ENCODE results near the gene STON2. TPM values are rescaled to one million over a fixed set of nuclear protein-coding genes. Genes with fewer than 3 reads are reported as not detected.

STON2 gene
- total RNA-seq, 1 experiment from 2014 or later = 8.6 TPM

DNA sequence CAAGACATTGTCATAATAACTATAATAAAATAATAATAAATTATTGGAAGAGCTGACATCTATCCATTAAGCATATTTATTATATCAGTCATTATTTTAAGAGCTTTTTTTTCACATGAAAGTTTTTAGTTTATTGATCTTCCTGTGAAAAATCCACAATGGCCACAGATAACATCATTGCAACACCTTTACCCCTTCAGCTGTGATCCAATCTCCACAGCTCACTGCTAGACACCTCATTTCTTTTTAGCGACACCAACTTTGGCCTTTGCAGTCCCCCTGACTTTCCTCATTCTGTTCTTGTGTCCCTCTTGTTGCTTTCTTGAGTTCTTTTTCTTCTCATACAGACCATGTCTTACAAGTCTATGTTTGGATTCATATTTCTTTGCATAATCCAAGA is 67.4 kb downstream of the STON2 start:
- Histone ChIP-seq H3K4me1 (ENCODE audit: insufficient read depth, low read length, poor library complexity, severe bottlenecking) (no peaks in the 10 kb centered on the region), H3K27me3 (replicated peaks; ENCODE audit: insufficient read depth, low read depth, low read length, poor library complexity) (no peaks in the 10 kb centered on the region), H3K27ac (ENCODE audit: low read depth, low read length, poor library complexity, severe bottlenecking) (no peak overlapping the region), H3K36me3 (ENCODE audit: insufficient read depth, low read length, poor library complexity, severe bottlenecking) (no peaks in the 10 kb centered on the region), H3K4me3 (ENCODE audit: low read depth, low read length, poor library complexity, severe bottlenecking) (no peak overlapping the region), H3K9me3 (ENCODE audit: low read depth, low read length, poor library complexity, severe bottlenecking) (no peaks in the 10 kb centered on the region)
- TF ChIP-seq, protein P1, sequence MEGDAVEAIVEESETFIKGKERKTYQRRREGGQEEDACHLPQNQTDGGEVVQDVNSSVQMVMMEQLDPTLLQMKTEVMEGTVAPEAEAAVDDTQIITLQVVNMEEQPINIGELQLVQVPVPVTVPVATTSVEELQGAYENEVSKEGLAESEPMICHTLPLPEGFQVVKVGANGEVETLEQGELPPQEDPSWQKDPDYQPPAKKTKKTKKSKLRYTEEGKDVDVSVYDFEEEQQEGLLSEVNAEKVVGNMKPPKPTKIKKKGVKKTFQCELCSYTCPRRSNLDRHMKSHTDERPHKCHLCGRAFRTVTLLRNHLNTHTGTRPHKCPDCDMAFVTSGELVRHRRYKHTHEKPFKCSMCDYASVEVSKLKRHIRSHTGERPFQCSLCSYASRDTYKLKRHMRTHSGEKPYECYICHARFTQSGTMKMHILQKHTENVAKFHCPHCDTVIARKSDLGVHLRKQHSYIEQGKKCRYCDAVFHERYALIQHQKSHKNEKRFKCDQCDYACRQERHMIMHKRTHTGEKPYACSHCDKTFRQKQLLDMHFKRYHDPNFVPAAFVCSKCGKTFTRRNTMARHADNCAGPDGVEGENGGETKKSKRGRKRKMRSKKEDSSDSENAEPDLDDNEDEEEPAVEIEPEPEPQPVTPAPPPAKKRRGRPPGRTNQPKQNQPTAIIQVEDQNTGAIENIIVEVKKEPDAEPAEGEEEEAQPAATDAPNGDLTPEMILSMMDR (conservative IDR thresholded peaks at IDR 0.05; ENCODE audit: low read depth, low read length) = no peak
- TF ChIP-seq EZH2 (IDR thresholded peaks at IDR 0.05; ENCODE audit: borderline replicate concordance, low read depth, low read length, poor library complexity, severe bottlenecking) = no peak
- intact Hi-C loops (cut with micrococcal nuclease; ENCODE audit: unreplicated experiment) = no loop called here
- BruUV-seq (replicated peaks) = no TSS peak
- ChIA-PET CTCF (no interaction called here), POLR2A (ENCODE audit: low non-redundant PET) (interaction anchor here (0.5 kb wide), 1 partner anchor 16 kb away, joined by 3 read pairs; no protein-coding TSS in a partner anchor)
- no peak for DNase-seq (ENCODE audit: low spot score)

DNA sequence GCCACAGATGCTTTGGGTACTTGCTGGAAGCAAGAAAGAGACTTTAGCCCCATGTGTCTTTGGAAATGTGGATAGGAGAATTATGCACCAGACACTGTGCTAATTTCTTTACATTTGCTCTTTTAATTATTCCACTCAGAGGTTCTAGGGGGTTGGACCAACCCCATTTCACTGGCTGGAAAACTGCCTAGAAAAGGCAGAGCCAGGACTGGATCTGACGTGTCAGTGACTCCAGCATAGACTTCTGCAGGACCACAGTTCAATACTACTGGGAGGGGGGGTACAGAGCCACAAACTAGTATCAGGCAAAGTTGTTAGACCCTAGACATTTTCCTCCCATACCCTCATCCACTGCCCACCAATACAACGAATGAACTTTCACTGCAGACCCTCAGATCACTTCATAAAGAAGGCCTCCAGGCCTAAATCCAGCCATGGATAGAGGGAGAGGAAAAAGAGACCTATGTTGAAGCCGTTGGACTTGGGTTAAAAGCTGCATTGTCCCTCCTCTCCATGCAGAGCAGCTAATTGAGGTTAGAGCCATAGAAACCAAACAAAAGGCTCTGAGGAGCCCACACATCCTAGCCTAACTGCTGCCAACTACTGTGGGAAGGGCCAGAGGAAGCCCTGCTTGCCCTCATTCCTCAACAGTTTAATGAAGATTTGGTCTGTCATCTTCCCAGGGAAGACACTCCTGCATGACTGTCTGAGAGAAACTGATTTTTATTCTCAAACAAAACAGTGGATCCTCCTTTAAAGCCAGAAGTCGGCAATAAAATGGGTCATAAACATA is 68.7 kb downstream of the STON2 start:
- CTCF ChIA-PET = no interaction called here
- intact Hi-C loops (cut with micrococcal nuclease; ENCODE audit: unreplicated experiment) = no loop called here
- no peak overlapping the region for H3K27ac ChIP-seq (ENCODE audit: low read depth, low read length, poor library complexity, severe bottlenecking)
- H3K27me3 ChIP-seq (replicated peaks; ENCODE audit: insufficient read depth, low read depth, low read length, poor library complexity) = no peaks in the 10 kb centered on the region
- BruUV-seq (replicated peaks) = no TSS peak
- POLR2A ChIA-PET (ENCODE audit: low non-redundant PET) = no interaction called here
- H3K36me3 ChIP-seq (ENCODE audit: insufficient read depth, low read length, poor library complexity, severe bottlenecking) = no peaks in the 10 kb centered on the region
- H3K4me3 ChIP-seq (ENCODE audit: low read depth, low read length, poor library complexity, severe bottlenecking) = no peak overlapping the region
- no peak for DNase-seq (ENCODE audit: low spot score)
- H3K9me3 ChIP-seq (ENCODE audit: low read depth, low read length, poor library complexity, severe bottlenecking) = no peaks in the 10 kb centered on the region
- no peaks in the 10 kb centered on the region for H3K4me1 ChIP-seq (ENCODE audit: insufficient read depth, low read length, poor library complexity, severe bottlenecking)
- no peak for TF ChIP-seq EZH2 (IDR thresholded peaks at IDR 0.05; ENCODE audit: borderline replicate concordance, low read depth, low read length, poor library complexity, severe bottlenecking)
- TF ChIP-seq, protein P1 (conservative IDR thresholded peaks at IDR 0.05; ENCODE audit: low read depth, low read length) = no peak

DNA sequence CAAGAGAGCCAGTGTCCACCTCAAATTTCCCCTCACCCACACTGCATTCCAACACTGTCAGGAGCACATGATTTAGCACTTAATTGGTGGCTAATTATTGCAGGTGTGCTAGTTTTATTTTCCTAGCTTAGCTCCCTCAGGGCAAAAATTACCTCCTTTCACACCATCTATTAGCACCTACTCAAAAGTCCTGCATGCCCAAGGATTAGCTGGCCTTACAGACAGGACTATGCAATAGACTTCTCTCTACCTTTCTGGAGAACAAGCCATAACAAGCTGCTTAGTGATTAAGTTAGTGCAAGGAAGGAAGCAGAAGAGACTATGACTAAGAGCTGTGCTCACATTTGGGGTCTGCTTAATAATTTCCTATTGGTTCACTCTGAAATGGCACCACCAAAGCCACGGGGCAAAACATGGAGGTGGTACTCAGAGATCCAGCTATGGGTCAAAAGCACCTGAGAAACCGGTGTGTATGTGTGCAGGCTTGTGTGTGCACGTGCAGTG is 69.5 kb downstream of the STON2 start:
- Histone ChIP-seq H3K27ac (ENCODE audit: low read depth, low read length, poor library complexity, severe bottlenecking) (no peak overlapping the region), H3K36me3 (ENCODE audit: insufficient read depth, low read length, poor library complexity, severe bottlenecking) (no peaks in the 10 kb centered on the region), H3K4me3 (ENCODE audit: low read depth, low read length, poor library complexity, severe bottlenecking) (no peak overlapping the region), H3K27me3 (replicated peaks; ENCODE audit: insufficient read depth, low read depth, low read length, poor library complexity) (no peaks in the 10 kb centered on the region), H3K9me3 (ENCODE audit: low read depth, low read length, poor library complexity, severe bottlenecking) (no peaks in the 10 kb centered on the region), H3K4me1 (ENCODE audit: insufficient read depth, low read length, poor library complexity, severe bottlenecking) (no peaks in the 10 kb centered on the region)
- POLR2A ChIA-PET (ENCODE audit: low non-redundant PET) = no interaction called here
- no TSS peak for BruUV-seq (replicated peaks)
- CTCF ChIA-PET = interaction anchor here (0.7 kb wide), 1 partner anchor 44 kb away, joined by 3 read pairs; no protein-coding TSS in a partner anchor
- TF ChIP-seq EZH2 (IDR thresholded peaks at IDR 0.05; ENCODE audit: borderline replicate concordance, low read depth, low read length, poor library complexity, severe bottlenecking) = no peak
- TF ChIP-seq, protein P1 (conservative IDR thresholded peaks at IDR 0.05; ENCODE audit: low read depth, low read length) = no peak
- intact Hi-C loops (cut with micrococcal nuclease; ENCODE audit: unreplicated experiment) = no loop called here
- no peak for DNase-seq (ENCODE audit: low spot score)

Data from A673 (cell line).